Myocyte (in vitro differentiated cells): ENCODE data around the gene RB1. TPM values are rescaled to one million over a fixed set of nuclear protein-coding genes. Genes with fewer than 3 reads are reported as not detected.
"Not testable (repeated sequence)": the region's sequence is repeated elsewhere in the genome, so short reads cannot be mapped to it uniquely, and the experiment has no call there.

Experiments
- DNase-seq: peaks from one replicate; pipeline ENCODE4 v3.0.0-alpha.2; 2012; ENCODE audit warnings: low read depth
- total RNA-seq: library from RNA; depleted of rRNA; stranded (reverse); fragments of >200 nt; gene quantifications from 2 replicates; pipeline ENCODE4 v1.2.3, GENCODE V29; 2014

RB1 gene
- total RNA-seq, 1 donor from 2014 or later, result 58.1 TPM

- DNase-seq, result no peak
Measured at GRCh38 chr13:48448285-48448958, 144.9 kb downstream of the RB1 start.

DNA sequence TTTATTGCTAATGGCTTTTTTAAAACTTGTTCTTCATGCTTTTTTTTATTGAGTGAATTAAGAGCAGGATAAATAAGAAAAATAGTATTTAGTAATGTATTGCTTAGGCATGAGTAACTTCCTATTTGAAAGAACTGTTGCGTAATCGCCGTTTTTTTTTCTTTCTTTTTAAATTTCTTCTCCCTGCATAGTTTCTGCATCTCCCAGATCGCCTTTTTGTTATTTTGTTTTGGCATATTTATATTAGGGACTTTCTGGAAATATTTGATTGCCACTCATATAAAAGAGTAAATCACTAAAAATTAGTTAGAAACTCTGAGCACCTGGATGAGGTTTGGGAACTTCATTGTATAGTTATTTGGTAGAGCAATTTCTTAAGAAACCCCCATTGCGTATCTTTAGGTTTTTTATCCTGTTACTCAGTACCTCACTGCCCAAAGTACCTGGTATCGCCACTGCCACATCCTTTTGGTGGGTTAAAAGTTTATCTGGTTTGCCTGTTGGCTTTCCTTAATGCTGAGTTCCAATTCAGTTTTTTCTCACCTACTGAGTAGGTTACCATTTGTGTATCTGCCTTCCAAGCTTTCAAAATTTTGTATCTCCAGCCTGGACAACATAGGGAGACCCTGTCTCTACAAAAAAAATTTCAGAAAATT lies 145.5 kb downstream of the RB1 start:
- DNase-seq, result peak; percentile 23

DNA sequence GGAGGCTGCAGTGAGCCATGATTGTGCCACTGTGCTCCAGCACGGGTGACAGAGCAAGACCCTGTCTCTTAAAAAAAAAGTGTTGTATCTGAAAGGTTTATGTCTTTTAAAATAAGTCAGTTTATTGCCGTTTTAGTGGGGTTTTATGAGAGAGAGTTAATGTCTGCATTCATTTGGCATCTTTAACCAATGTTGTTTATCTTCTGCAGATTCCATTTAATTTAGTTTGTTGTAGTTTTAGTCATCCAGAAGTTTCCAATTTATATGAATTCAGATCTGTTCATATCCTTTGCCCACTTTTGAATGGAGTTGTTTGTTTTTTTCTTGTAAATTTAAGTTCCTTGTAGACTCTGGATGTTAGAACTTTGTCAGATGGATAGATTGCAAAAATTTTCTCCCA lies 146.1 kb downstream of the RB1 start:
- no peak for DNase-seq

DNA sequence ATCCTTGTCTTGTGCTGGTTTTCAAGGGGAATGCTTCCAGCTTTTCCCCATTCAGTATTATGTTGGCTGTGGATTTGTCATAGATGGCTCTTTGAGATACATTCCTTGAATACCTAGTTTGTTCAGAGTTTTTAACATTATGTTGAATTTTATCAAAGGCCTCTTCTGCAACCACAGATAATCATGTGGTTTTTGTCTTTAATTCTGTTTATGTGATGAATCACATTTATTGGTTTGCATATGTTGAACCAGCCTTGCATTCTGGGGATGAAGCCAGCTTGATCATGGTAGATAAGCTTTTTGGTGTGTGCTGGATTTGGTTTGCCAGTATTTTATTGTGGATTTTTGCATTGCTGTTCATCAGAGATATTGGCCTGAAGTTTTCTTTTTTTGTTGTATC lies 147.6 kb downstream of the RB1 start:
- not testable (repeated sequence) for DNase-seq

- no peak for DNase-seq
Measured at GRCh38 chr13:48456546-48456945, 153.0 kb downstream of the RB1 start.

- DNase-seq, result no peak
Measured at GRCh38 chr13:48457578-48458242, 154.2 kb downstream of the RB1 start.

GRCh38 chr13:48475230-48475629 lies 171.7 kb downstream of the RB1 start:
- no peak for DNase-seq

DNA sequence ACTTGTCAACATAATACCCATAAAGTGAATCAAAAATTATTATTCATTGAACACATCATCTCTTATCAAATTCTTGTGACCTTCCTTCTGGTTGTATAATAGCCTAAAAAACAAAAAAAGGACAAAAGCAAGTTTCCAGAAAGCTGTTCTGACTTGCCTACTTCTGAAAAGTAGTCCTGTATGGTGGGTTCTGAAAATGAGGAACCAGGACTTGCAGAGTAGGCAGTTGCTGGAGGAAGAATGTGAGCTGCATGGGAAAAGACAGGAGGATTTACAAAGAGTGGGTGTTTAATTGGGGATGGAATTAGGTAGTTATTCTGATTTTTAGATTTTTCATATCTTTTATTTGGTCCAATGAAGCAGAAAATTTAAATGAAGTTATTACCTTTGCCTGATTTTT lies 172.7 kb downstream of the RB1 start:
- no peak for DNase-seq

DNA sequence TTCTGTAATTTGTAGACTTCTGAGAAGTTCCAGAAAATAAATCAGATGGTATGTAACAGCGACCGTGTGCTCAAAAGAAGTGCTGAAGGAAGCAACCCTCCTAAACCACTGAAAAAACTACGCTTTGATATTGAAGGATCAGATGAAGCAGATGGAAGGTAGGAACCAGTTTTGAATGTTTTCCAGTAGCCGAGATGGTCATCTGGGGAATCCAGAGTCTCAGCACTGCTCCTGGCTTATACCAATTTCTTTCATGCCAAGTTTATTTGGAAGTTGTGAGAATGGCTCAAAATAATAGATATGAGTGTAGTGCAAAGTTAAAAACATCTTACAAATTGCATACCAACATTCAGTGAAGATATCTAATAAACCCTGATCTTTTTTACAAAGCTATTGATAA lies 173.1 kb downstream of the RB1 start:
- DNase-seq, result no peak

GRCh38 chr13:48477191-48477855 lies 173.8 kb downstream of the RB1 start:
- no peak for DNase-seq

DNA sequence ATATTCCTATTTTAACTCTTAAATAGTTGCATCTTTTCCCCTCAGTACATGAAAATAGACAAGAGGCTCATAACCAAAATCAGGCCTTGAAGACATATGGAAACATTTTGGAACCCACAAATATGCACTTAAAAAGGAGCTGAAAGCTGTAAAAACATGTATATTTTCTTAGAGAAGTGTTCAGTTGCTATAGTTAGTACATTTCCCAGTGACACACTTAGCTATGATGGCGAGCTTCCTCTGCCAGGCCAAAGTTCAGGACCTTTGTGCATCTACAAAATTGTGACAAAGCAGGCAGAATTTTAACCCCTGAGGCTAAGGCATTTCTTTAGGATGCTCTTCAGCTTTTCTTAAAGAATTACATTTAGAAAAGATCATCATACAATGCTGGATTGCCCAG lies 174.8 kb downstream of the RB1 start:
- no peak for DNase-seq

DNA sequence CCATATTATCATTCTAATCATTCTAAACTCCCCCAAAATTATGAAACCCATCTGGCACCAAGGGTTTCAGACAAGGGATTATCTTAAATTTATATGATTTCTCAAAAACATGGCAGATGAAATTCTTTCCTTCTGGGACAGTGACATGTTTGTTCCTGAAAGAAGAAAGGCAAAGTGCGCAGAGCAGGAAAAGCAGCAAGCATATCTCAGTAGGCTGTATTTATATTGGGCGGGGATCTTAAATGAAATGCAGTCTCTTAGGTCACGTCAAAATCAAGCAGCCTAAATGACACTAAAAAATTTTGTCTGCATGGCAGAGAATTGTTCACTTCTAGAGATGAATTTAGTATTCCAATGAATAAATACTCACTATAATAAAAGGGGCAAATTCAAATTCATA lies 180.0 kb downstream of the RB1 start:
- DNase-seq, result no peak

- DNase-seq, result peak; percentile 19
Measured at GRCh38 chr13:48485432-48485831, 181.9 kb downstream of the RB1 start.

- DNase-seq, result no peak
Measured at GRCh38 chr13:48486362-48486761, 182.8 kb downstream of the RB1 start.

- DNase-seq, result no peak
Measured at GRCh38 chr13:48486836-48487235, 183.3 kb downstream of the RB1 start.

GRCh38 chr13:48487968-48488367 lies 184.4 kb downstream of the RB1 start:
- no peak for DNase-seq

GRCh38 chr13:48488995-48489394 lies 185.4 kb downstream of the RB1 start:
- DNase-seq, result no peak

- no peak for DNase-seq
Measured at GRCh38 chr13:48489666-48490065, 186.1 kb downstream of the RB1 start.

- DNase-seq, result no peak
Measured at GRCh38 chr13:48490241-48490640, 186.7 kb downstream of the RB1 start.

DNA sequence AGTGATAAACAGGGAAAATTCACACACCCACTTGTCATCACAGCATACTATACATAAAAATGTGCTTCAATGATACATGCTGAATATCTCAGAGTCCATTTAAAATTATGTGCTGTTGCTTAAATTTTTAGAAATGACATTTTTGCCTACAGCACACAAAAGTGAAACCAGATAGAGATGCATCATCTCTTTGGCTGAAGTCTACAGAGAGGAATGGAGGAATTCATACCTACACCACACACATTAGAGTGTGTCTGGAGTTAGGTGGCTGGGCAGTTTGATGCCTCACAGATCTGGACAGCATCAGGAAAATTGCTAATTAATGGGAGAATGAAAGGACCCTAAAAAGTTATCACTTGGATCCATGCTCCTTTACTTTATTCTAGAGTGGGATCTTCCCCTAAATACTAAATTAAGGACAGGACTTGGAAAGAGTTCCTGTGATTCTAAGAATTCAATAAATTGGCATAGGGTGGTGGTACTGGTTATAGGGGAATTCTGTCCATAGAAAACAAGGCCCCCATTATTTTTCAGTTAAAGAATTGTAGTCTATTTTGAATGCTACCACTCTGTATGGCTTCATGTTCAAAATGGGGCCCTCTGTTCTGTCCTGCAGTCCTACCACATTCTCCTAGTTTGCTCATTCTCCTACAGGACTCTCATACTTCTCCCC lies 188.0 kb downstream of the RB1 start:
- no peak for DNase-seq

DNA sequence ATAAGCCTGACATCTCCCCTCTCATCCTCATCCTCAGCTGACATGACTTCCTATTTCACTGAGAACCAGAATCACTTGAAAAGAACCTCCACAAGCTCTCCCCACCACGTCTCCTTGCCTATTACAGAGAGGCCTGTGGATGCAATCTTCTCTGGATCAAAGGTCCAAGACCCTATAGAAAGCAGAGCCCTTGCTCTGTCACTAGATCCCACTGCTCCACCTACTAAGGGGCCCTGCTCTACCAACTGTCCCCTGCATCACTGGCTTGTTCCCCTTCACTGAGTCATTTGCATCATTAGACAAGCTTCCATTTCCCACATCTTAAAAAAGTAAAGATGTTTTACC lies 188.5 kb downstream of the RB1 start:
- DNase-seq, result no peak
